RWPE2 (cell line): ENCODE measurements around the gene ANXA2.
"Not testable (repeated sequence)": the region's sequence is repeated elsewhere in the genome, so short reads cannot be mapped to it uniquely, and the experiment has no call there.

Source experiments
- ATAC-seq: fragments of 200-7000 bp; cut with Tn5 transposase; 3 replicates; pipeline ENCODE4 v1.9.1; 2021; ENCODE audit warnings: low read depth
- DNase-seq: peaks from one replicate; pipeline ENCODE4 v3.0.0-alpha.2; 2020; ENCODE audit warnings: low spot score
- H3K27ac ChIP-seq: fragments of 450-650 bp; 2 replicates; pipeline ENCODE4 v1.5.1; 2017; ENCODE audit warnings: mild to moderate bottlenecking; ENCODE audit not compliant: poor library complexity, severe bottlenecking
- H3K27me3 ChIP-seq: fragments of 250-450 bp; sonication (Bioruptor Pico); 2 replicates; pipeline ENCODE4 v1.5.1; 2021; ENCODE audit warnings: mild to moderate bottlenecking, moderate library complexity; ENCODE audit not compliant: insufficient read depth, poor library complexity, severe bottlenecking
- H3K36me3 ChIP-seq: fragments of 250-450 bp; sonication (Bioruptor Pico); 2 replicates; pipeline ENCODE4 v1.5.1; 2020; ENCODE audit warnings: low read depth, mild to moderate bottlenecking, moderate library complexity
- H3K4me1 ChIP-seq: fragments of 250-450 bp; sonication (Bioruptor Pico); 2 replicates; pipeline ENCODE4 v1.5.1; 2021; ENCODE audit warnings: mild to moderate bottlenecking, moderate library complexity; ENCODE audit not compliant: insufficient read depth, poor library complexity, severe bottlenecking
- H3K4me3 ChIP-seq: fragments of 250-450 bp; sonication (Bioruptor Pico); 2 replicates; pipeline ENCODE4 v1.5.1; 2021; ENCODE audit warnings: mild to moderate bottlenecking, moderate library complexity; ENCODE audit not compliant: severe bottlenecking
- H3K9me3 ChIP-seq: fragments of 250-450 bp; sonication (Bioruptor Pico); 2 replicates; pipeline ENCODE4 v1.5.1; 2021; ENCODE audit warnings: mild to moderate bottlenecking, moderate library complexity; ENCODE audit not compliant: severe bottlenecking
- TF ChIP-seq, protein P1 (sequence below): fragments of 450-650 bp; IDR thresholded peaks from one replicate; pipeline ENCODE4 v1.5.1; 2017; ENCODE audit warnings: mild to moderate bottlenecking, moderate library complexity; ENCODE audit not compliant: poor library complexity, severe bottlenecking

The ANXA2 gene

GRCh38 chr15:60359738-60360137 is 38.0 kb downstream of the ANXA2 start:
- Histone ChIP-seq H3K27ac (peak overlapping the region; percentile 53), H3K4me1 (peaks cover 24% of the 10 kb centered on the region), H3K36me3 (peaks cover 100% of the 10 kb centered on the region)
- not testable (repeated sequence) for ATAC-seq, H3K9me3 ChIP-seq, DNase-seq, H3K27me3 ChIP-seq, H3K4me3 ChIP-seq
- TF ChIP-seq, protein P1, sequence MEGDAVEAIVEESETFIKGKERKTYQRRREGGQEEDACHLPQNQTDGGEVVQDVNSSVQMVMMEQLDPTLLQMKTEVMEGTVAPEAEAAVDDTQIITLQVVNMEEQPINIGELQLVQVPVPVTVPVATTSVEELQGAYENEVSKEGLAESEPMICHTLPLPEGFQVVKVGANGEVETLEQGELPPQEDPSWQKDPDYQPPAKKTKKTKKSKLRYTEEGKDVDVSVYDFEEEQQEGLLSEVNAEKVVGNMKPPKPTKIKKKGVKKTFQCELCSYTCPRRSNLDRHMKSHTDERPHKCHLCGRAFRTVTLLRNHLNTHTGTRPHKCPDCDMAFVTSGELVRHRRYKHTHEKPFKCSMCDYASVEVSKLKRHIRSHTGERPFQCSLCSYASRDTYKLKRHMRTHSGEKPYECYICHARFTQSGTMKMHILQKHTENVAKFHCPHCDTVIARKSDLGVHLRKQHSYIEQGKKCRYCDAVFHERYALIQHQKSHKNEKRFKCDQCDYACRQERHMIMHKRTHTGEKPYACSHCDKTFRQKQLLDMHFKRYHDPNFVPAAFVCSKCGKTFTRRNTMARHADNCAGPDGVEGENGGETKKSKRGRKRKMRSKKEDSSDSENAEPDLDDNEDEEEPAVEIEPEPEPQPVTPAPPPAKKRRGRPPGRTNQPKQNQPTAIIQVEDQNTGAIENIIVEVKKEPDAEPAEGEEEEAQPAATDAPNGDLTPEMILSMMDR, result peak; percentile 79

GRCh38 chr15:60358935-60359682 is 38.7 kb downstream of the ANXA2 start:
- Histone ChIP-seq H3K36me3 (peaks cover 100% of the 10 kb centered on the region), H3K4me1 (peaks cover 17% of the 10 kb centered on the region), H3K27ac (peak overlapping the region; percentile 53), H3K27me3 (no peaks in the 10 kb centered on the region), H3K4me3 (no peak overlapping the region), H3K9me3 (no peaks in the 10 kb centered on the region)
- no peak for ATAC-seq
- TF ChIP-seq, protein P1, result no peak
- no peak for DNase-seq

DNA sequence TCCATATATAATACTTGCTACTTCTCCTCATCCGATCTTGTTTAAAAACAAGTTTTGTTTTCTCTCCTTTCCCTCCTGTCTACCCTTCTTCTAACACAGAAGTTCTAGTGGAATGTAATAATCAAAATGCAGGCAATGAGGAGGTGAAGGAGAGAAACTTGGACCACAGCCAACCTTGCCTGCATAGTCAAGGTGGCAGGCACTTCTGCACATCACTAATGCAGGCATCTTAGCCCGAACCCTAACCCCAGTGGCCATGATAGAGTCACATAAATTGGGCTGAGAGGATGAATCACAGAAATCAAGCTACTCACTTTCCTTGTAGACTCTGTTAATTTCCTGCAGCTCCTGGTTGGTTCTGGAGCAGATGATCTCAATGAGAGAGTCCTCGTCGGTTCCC is 41.0 kb downstream of the ANXA2 start:
- Histone ChIP-seq H3K27ac (peak overlapping the region; percentile 53), H3K36me3 (peaks cover 100% of the 10 kb centered on the region), H3K4me1 (no peaks in the 10 kb centered on the region), H3K9me3 (no peaks in the 10 kb centered on the region), H3K4me3 (no peak overlapping the region), H3K27me3 (no peaks in the 10 kb centered on the region)
- TF ChIP-seq, protein P1, result no peak
- DNase-seq, result no peak
- ATAC-seq, result no peak; the same call in 2 of the 3 replicates

DNA sequence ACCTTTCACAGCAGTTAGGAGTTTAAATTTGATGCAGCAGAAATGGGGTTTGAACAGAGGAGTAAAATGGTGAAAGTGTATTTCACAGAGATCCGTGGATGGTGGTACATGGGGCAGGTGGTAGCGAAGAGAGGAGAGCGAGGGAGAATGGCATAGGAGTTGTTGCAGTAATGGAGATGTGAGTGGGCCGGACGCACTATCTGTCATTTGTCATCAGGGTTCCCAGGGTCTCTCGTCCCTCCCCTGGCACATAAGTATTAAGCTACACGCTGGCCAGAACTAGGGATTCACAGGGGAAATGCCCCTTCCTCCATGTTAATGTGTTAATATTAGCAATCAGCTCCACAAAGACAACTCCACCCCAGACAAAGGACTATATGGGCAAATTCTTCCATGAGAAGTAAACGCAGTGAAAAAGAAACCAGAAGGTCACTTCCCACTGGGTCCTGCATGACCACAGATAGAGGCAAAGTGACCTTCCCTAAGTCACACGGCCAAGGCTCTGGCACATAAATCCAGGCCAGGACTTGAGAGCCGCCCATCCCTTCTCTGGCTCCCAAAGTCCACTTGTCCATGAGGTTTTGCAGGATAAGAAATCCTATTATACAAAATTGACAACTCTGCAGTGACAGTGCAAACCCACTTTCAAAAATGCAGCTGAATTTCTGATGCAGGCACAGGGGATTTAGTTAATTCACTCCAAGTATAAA is 42.5 kb downstream of the ANXA2 start:
- TF ChIP-seq, protein P1, result no peak
- H3K36me3 ChIP-seq, result peaks cover 100% of the 10 kb centered on the region
- ATAC-seq (no peak), DNase-seq (no peak)
- H3K27me3 ChIP-seq, result no peaks in the 10 kb centered on the region
- H3K27ac ChIP-seq, result peak overlapping the region; percentile 53
- no peaks in the 10 kb centered on the region for H3K4me1 ChIP-seq
- no peak overlapping the region for H3K4me3 ChIP-seq
- H3K9me3 ChIP-seq, result no peaks in the 10 kb centered on the region
